ENCODE results near the gene DVL1. TPM values are rescaled to one million over a fixed set of nuclear protein-coding genes. Genes with fewer than 3 reads are reported as not detected.
A peak's percentile ranks its signal among the peaks of the same experiment; 100 is the strongest.

The DVL1 gene
- total and polyA plus RNA-seq, 2 experiments from 2014 or later, result 8.6 to 113 TPM

- Histone ChIP-seq H4K20me1 (ENCODE audit: insufficient read depth) (no peaks in the 10 kb centered on the region), H3K27me3 (replicated peaks; ENCODE audit: insufficient read depth) (no peaks in the 10 kb centered on the region), H3K4me3 (peak overlapping the region; percentile 56), H3K9ac (peak overlapping the region; percentile 82), H3K9me2 (ENCODE audit: insufficient read depth) (no peaks in the 10 kb centered on the region), H3K79me2 (ENCODE audit: insufficient read depth) (peaks cover 23% of the 10 kb centered on the region), H3K4me1 (ENCODE audit: insufficient read depth) (peaks cover 36% of the 10 kb centered on the region), H3K4me2 (ENCODE audit: unreplicated experiment) (peak overlapping the region; percentile 82), H3F3A (ENCODE audit: insufficient read depth) (peaks cover 32% of the 10 kb centered on the region), H3K36me3 (ENCODE audit: low read depth) (no peaks in the 10 kb centered on the region), H3K27ac (peak overlapping the region; percentile 99), H2AFZ (peak overlapping the region; percentile 83), H3K9me3 (ENCODE audit: low read depth) (no peaks in the 10 kb centered on the region)
- TF ChIP-seq EZH2phosphoT487 (IDR thresholded peaks at IDR 0.05; ENCODE audit: insufficient read depth, low read depth), result no peak
- TF ChIP-seq EZH2 (IDR thresholded peaks at IDR 0.05; ENCODE audit: insufficient read depth, poor library complexity, severe bottlenecking), result no peak
- DNase-seq, result peak; percentile 95
- in situ Hi-C loops (cut with MboI), result no loop called here
- 9% methylated on average over 13 of the region's 13 CpGs for WGBS, 2 experiments (ENCODE audit: low coverage in 1 of 2, low lambda C conversion rate in 2 of 2, missing lambda C conversion rate in 2 of 2)
Observed at GRCh38 chr1:1361982-1362423, 12.8 kb upstream of the DVL1 start.

- peak overlapping the region; percentile 82 for H3K9ac ChIP-seq
- DNase-seq, result no peak
- H3K79me2 ChIP-seq (ENCODE audit: insufficient read depth), result peaks cover 29% of the 10 kb centered on the region
- peak overlapping the region; percentile 99 for H3K27ac ChIP-seq
- H3K27me3 ChIP-seq (replicated peaks; ENCODE audit: insufficient read depth), result no peaks in the 10 kb centered on the region
- no peaks in the 10 kb centered on the region for H3K36me3 ChIP-seq (ENCODE audit: low read depth)
- H3K9me3 ChIP-seq (ENCODE audit: low read depth), result no peaks in the 10 kb centered on the region
- in situ Hi-C loops (cut with MboI), result no loop called here
- H3F3A ChIP-seq (ENCODE audit: insufficient read depth), result peaks cover 29% of the 10 kb centered on the region
- H4K20me1 ChIP-seq (ENCODE audit: insufficient read depth), result no peaks in the 10 kb centered on the region
- peaks cover 36% of the 10 kb centered on the region for H3K4me1 ChIP-seq (ENCODE audit: insufficient read depth)
- peak overlapping the region; percentile 56 for H3K4me3 ChIP-seq
- H3K9me2 ChIP-seq (ENCODE audit: insufficient read depth), result no peaks in the 10 kb centered on the region
- TF ChIP-seq EZH2phosphoT487 (IDR thresholded peaks at IDR 0.05; ENCODE audit: insufficient read depth, low read depth), result no peak
- no peak for TF ChIP-seq EZH2 (IDR thresholded peaks at IDR 0.05; ENCODE audit: insufficient read depth, poor library complexity, severe bottlenecking)
- H3K4me2 ChIP-seq (ENCODE audit: unreplicated experiment), result peak overlapping the region; percentile 82
- peak overlapping the region; percentile 83 for H2AFZ ChIP-seq
- 70 to 72% methylated on average over 31 to 34 of the region's 35 CpGs for WGBS, 2 experiments (ENCODE audit: low coverage in 1 of 2, low lambda C conversion rate in 2 of 2, missing lambda C conversion rate in 2 of 2)
Observed at GRCh38 chr1:1361233-1361981, 12.2 kb upstream of the DVL1 start.

GRCh38 chr1:1360506-1361169 lies 11.4 kb upstream of the DVL1 start:
- Histone ChIP-seq H3K27me3 (replicated peaks; ENCODE audit: insufficient read depth) (no peaks in the 10 kb centered on the region), H4K20me1 (ENCODE audit: insufficient read depth) (no peaks in the 10 kb centered on the region), H2AFZ (no peak overlapping the region), H3K79me2 (ENCODE audit: insufficient read depth) (peaks cover 37% of the 10 kb centered on the region), H3K4me2 (ENCODE audit: unreplicated experiment) (peak overlapping the region; percentile 82), H3K4me1 (ENCODE audit: insufficient read depth) (peaks cover 36% of the 10 kb centered on the region), H3K9me2 (ENCODE audit: insufficient read depth) (no peaks in the 10 kb centered on the region), H3K27ac (peak overlapping the region; percentile 99), H3F3A (ENCODE audit: insufficient read depth) (peaks cover 28% of the 10 kb centered on the region), H3K36me3 (ENCODE audit: low read depth) (no peaks in the 10 kb centered on the region), H3K9me3 (ENCODE audit: low read depth) (no peaks in the 10 kb centered on the region), H3K9ac (peak overlapping the region; percentile 96), H3K4me3 (peak overlapping the region; percentile 35; the same call in 1 of the 2 replicates)
- WGBS, 2 experiments (ENCODE audit: low coverage in 1 of 2, low lambda C conversion rate in 2 of 2, missing lambda C conversion rate in 2 of 2), result 20 to 21% methylated on average over 20 of the region's 20 CpGs
- no peak for TF ChIP-seq EZH2phosphoT487 (IDR thresholded peaks at IDR 0.05; ENCODE audit: insufficient read depth, low read depth)
- no peak for TF ChIP-seq EZH2 (IDR thresholded peaks at IDR 0.05; ENCODE audit: insufficient read depth, poor library complexity, severe bottlenecking)
- peak; percentile 98 for DNase-seq
- in situ Hi-C loops (cut with MboI), result no loop called here

- peak; percentile 95 for DNase-seq
- H2AFZ ChIP-seq, result no peak overlapping the region
Observed at GRCh38 chr1:1359664-1360468, 10.6 kb upstream of the DVL1 start.

More at GRCh38 chr1:1359664-1360468, 10.6 kb upstream of the DVL1 start:
- H3F3A ChIP-seq (ENCODE audit: insufficient read depth), result peaks cover 28% of the 10 kb centered on the region
- H3K79me2 ChIP-seq (ENCODE audit: insufficient read depth), result peaks cover 45% of the 10 kb centered on the region
- 2 to 3% methylated on average over 17 to 28 of the region's 28 CpGs for WGBS, 2 experiments (ENCODE audit: low coverage in 1 of 2, low lambda C conversion rate in 2 of 2, missing lambda C conversion rate in 2 of 2)
- in situ Hi-C loops (cut with MboI), result no loop called here
- H3K9me3 ChIP-seq (ENCODE audit: low read depth), result no peaks in the 10 kb centered on the region
- TF ChIP-seq EZH2 (IDR thresholded peaks at IDR 0.05; ENCODE audit: insufficient read depth, poor library complexity, severe bottlenecking) (no peak), EZH2phosphoT487 (IDR thresholded peaks at IDR 0.05; ENCODE audit: insufficient read depth, low read depth) (no peak)
- H3K27ac ChIP-seq, result peak overlapping the region; percentile 99
- no peaks in the 10 kb centered on the region for H3K36me3 ChIP-seq (ENCODE audit: low read depth)
- H3K9ac ChIP-seq, result peak overlapping the region; percentile 96
- no peaks in the 10 kb centered on the region for H3K27me3 ChIP-seq (replicated peaks; ENCODE audit: insufficient read depth)
- H3K4me3 ChIP-seq, result peak overlapping the region; percentile 94
- H3K4me2 ChIP-seq (ENCODE audit: unreplicated experiment), result peak overlapping the region; percentile 80
- peaks cover 36% of the 10 kb centered on the region for H3K4me1 ChIP-seq (ENCODE audit: insufficient read depth)
- H3K9me2 ChIP-seq (ENCODE audit: insufficient read depth), result no peaks in the 10 kb centered on the region
- H4K20me1 ChIP-seq (ENCODE audit: insufficient read depth), result no peaks in the 10 kb centered on the region
